Activated CD4-positive, alpha-beta T cell treated with anti-CD3 and anti-CD28 coated beads, Interleukin-2, amount 10 ng/mL, durations not matched to agents 24 days and 14 days (primary cell): ENCODE results near the gene ATP5F1A. TPM values are rescaled to one million over a fixed set of nuclear protein-coding genes. Genes with fewer than 3 reads are reported as not detected.
"Not testable (repeated sequence)": the region's sequence is repeated elsewhere in the genome, so short reads cannot be mapped to it uniquely, and the experiment has no call there.

Experiments used
- DNase-seq: peaks from one replicate; pipeline ENCODE4 v3.0.0; 2022
- H3K27ac Mint-ChIP-seq: one replicate; pipeline ENCODE4 v1.8.0; 2022; ENCODE audit warnings: mild to moderate bottlenecking, mixed read lengths
- H3K27me3 Mint-ChIP-seq: one replicate; pipeline ENCODE4 v1.8.0; 2022; ENCODE audit warnings: mixed read lengths
- H3K36me3 Mint-ChIP-seq: one replicate; pipeline ENCODE4 v1.8.0; 2022; ENCODE audit warnings: low read depth, mild to moderate bottlenecking, mixed read lengths
- H3K4me1 Mint-ChIP-seq: one replicate; pipeline ENCODE4 v1.8.0; 2021; ENCODE audit warnings: mixed read lengths
- H3K4me3 Mint-ChIP-seq: one replicate; pipeline ENCODE4 v1.8.0; 2022; ENCODE audit warnings: mild to moderate bottlenecking, moderate library complexity, mixed read lengths
- H3K9me3 Mint-ChIP-seq: one replicate; pipeline ENCODE4 v1.8.0; 2021; ENCODE audit warnings: mixed read lengths
- intact Hi-C: fragments of 100-400 bp; cut with micrococcal nuclease; formaldehyde crosslinking; loops from one replicate; pipeline ENCODE4 v1.15.1; 2023
- total RNA-seq: library from RNA; stranded (reverse); gene quantifications from 2 replicates; pipeline ENCODE4 v1.2.3, GENCODE V29; 2022

ATP5F1A gene
- 440 and 443 TPM in 2 replicates for total RNA-seq

GRCh38 chr18:46097801-46098615, at the start of gene ATP5F1A:
ATP5F1A (minus strand) TSS chr18:46098296; CDS start chr18:46098231, 65 bp downstream.
- intact Hi-C loops, result loop anchor here (2.0 to 5.0 kb wide), 2 partner anchors 77 to 154 kb away; a partner anchor contains a TSS
- H3K4me3 Mint-ChIP-seq, result peak within 1 kb of the TSS; percentile 98
- H3K27me3 Mint-ChIP-seq, result no peaks in the 10 kb centered on the region

GRCh38 chr18:46141199-46141598, 43.1 kb upstream of the ATP5F1A start:
- H3K4me1 Mint-ChIP-seq, result no peaks in the 10 kb centered on the region
- H3K36me3 Mint-ChIP-seq, result peaks cover 2% of the 10 kb centered on the region
- no peaks in the 10 kb centered on the region for H3K9me3 Mint-ChIP-seq
- intact Hi-C loops, result no loop called here
- H3K4me3 Mint-ChIP-seq, result no peak overlapping the region
- DNase-seq, result no peak
- H3K27me3 Mint-ChIP-seq, result no peaks in the 10 kb centered on the region
- no peak overlapping the region for H3K27ac Mint-ChIP-seq

More at GRCh38 chr18:46097801-46098615, at the start of gene ATP5F1A:
- H3K27ac Mint-ChIP-seq, result peak within 1 kb of the TSS; percentile 99
- peaks cover 30% of the 10 kb centered on the region for H3K36me3 Mint-ChIP-seq
- DNase-seq, result peak; percentile 95
- H3K9me3 Mint-ChIP-seq, result no peaks in the 10 kb centered on the region
- peaks cover 19% of the 10 kb centered on the region for H3K4me1 Mint-ChIP-seq

DNA sequence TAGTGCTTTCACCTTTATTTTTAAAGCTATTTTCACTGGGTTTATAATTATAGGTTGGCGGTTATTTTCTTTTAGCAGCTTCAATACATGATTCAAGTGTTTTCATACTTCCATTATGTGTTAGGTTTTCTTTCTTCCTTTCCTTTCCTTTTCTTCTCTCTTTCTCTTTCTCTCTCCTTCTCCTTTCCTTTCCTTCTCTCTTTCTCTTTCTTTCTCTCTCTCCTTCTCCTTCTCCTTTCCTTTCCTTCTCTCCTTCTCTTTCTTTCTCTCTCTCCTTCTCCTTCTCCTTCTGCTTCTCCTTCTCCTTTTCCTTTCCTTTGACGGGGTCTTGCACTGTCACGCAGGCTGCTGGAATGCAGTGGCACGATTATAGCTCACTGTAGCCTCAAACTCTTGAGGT, 42.1 kb upstream of the ATP5F1A start:
- Mint-ChIP-seq H3K36me3 (peaks cover 2% of the 10 kb centered on the region), H3K27me3 (no peaks in the 10 kb centered on the region), H3K4me1 (no peaks in the 10 kb centered on the region), H3K4me3 (no peak overlapping the region), H3K27ac (no peak overlapping the region), H3K9me3 (no peaks in the 10 kb centered on the region)
- no peak for DNase-seq
- intact Hi-C loops, result no loop called here

DNA sequence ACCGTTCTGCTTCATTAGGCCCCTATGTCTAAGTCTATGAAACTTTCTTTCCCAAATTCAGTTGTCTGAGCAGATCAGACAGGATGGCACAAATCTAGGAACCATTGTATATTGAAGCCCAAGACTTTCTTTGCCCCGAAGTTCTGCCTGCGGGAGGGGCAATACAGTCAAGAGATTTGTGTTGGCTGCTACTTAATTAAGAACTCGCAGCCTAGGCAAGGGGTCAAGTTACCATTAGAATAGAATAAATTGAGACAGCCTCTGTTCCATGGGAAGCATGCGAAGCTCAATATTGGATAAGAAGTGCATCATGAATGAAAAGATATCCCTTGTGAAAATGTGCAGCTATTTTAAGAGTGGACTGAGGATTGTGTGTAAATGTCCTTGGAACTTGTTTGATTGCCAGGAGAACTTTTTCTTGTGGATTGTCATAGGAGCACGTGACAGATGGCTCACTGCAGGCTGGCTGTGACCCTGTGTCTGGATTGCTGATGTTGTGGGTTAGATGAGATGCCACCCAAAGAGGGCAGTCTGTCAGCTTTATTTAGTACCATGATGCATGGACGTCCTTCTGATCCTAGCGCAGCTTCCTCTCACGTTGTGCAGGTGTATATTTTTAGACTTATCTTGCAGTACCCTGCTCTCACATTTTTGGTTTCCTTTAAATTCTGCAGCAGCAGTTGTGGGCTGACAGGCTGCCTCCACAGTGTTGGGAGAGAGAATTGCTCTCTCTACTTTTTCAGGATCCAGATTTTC, 37.0 kb upstream of the ATP5F1A start:
- intact Hi-C loops, result no loop called here

DNA sequence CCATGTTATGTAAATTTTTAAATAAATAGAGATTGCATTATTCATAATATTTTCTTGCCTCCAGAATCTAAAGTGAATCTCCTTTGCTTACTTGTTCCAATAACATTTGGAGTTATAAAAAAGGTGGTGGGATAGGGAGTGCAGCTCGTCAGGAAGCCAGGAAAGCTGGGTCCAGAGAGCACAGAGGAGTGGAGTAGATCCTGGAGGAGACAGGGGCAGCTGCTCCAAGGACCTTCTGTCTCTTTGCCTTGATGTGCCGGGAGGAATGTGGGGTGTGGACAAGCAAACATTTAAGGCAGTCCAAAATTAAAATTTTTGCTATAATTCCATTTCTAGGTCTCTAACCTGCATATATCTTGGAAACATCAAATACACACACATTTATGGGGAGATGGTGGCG, 35.4 kb upstream of the ATP5F1A start:
- H3K27me3 Mint-ChIP-seq, result no peaks in the 10 kb centered on the region
- intact Hi-C loops, result no loop called here
- no peak for DNase-seq
- H3K4me1 Mint-ChIP-seq, result no peaks in the 10 kb centered on the region
- peaks cover 12% of the 10 kb centered on the region for H3K36me3 Mint-ChIP-seq
- no peak overlapping the region for H3K27ac Mint-ChIP-seq
- H3K9me3 Mint-ChIP-seq, result no peaks in the 10 kb centered on the region
- H3K4me3 Mint-ChIP-seq, result no peak overlapping the region

More for the DNA sequence above, 37.0 kb upstream of the ATP5F1A start:
- Mint-ChIP-seq H3K27ac (peak overlapping the region; percentile 32), H3K9me3 (no peaks in the 10 kb centered on the region), H3K4me1 (no peaks in the 10 kb centered on the region), H3K27me3 (no peaks in the 10 kb centered on the region), H3K4me3 (no peak overlapping the region), H3K36me3 (peaks cover 4% of the 10 kb centered on the region)
- no peak for DNase-seq

- H3K4me3 Mint-ChIP-seq, H3K27me3 Mint-ChIP-seq, intact Hi-C loops, H3K9me3 Mint-ChIP-seq, H3K4me1 Mint-ChIP-seq, H3K27ac Mint-ChIP-seq, DNase-seq: not testable (repeated sequence)
- H3K36me3 Mint-ChIP-seq, result peaks cover 26% of the 10 kb centered on the region
Measured at GRCh38 chr18:46130549-46130948, 32.5 kb upstream of the ATP5F1A start.

- intact Hi-C loops, result no loop called here
- Mint-ChIP-seq H3K27ac (no peak overlapping the region), H3K36me3 (peaks cover 28% of the 10 kb centered on the region), H3K4me1 (no peaks in the 10 kb centered on the region), H3K27me3 (no peaks in the 10 kb centered on the region), H3K4me3 (no peak overlapping the region), H3K9me3 (no peaks in the 10 kb centered on the region)
- no peak for DNase-seq
Measured at GRCh38 chr18:46130061-46130460, 32.0 kb upstream of the ATP5F1A start.

- peaks cover 44% of the 10 kb centered on the region for H3K36me3 Mint-ChIP-seq
- H3K9me3 Mint-ChIP-seq, DNase-seq, H3K4me3 Mint-ChIP-seq, H3K27me3 Mint-ChIP-seq, H3K4me1 Mint-ChIP-seq, H3K27ac Mint-ChIP-seq, intact Hi-C loops: not testable (repeated sequence)
Measured at GRCh38 chr18:46126625-46127024, 28.5 kb upstream of the ATP5F1A start.

GRCh38 chr18:46113751-46114150, 15.7 kb upstream of the ATP5F1A start:
- H3K9me3 Mint-ChIP-seq, result peaks cover 4% of the 10 kb centered on the region
- H3K27me3 Mint-ChIP-seq, result no peaks in the 10 kb centered on the region
- DNase-seq, result no peak
- H3K36me3 Mint-ChIP-seq, result peaks cover 47% of the 10 kb centered on the region
- H3K27ac Mint-ChIP-seq, result no peak overlapping the region
- intact Hi-C loops, result no loop called here
- H3K4me3 Mint-ChIP-seq, result no peak overlapping the region
- H3K4me1 Mint-ChIP-seq, result peaks cover 4% of the 10 kb centered on the region

GRCh38 chr18:46110406-46110805, 12.3 kb upstream of the ATP5F1A start:
- Mint-ChIP-seq H3K4me1 (peaks cover 14% of the 10 kb centered on the region), H3K27me3 (no peaks in the 10 kb centered on the region), H3K9me3 (peaks cover 4% of the 10 kb centered on the region), H3K27ac (no peak overlapping the region), H3K36me3 (peaks cover 33% of the 10 kb centered on the region), H3K4me3 (no peak overlapping the region)
- intact Hi-C loops, result no loop called here
- no peak for DNase-seq

GRCh38 chr18:46109386-46109785, 11.3 kb upstream of the ATP5F1A start:
- no peak overlapping the region for H3K4me3 Mint-ChIP-seq
- H3K27me3 Mint-ChIP-seq, result no peaks in the 10 kb centered on the region
- peaks cover 4% of the 10 kb centered on the region for H3K9me3 Mint-ChIP-seq
- peaks cover 26% of the 10 kb centered on the region for H3K36me3 Mint-ChIP-seq
- no peak for DNase-seq
- H3K27ac Mint-ChIP-seq, result no peak overlapping the region
- H3K4me1 Mint-ChIP-seq, result peaks cover 20% of the 10 kb centered on the region
- intact Hi-C loops, result no loop called here

DNA sequence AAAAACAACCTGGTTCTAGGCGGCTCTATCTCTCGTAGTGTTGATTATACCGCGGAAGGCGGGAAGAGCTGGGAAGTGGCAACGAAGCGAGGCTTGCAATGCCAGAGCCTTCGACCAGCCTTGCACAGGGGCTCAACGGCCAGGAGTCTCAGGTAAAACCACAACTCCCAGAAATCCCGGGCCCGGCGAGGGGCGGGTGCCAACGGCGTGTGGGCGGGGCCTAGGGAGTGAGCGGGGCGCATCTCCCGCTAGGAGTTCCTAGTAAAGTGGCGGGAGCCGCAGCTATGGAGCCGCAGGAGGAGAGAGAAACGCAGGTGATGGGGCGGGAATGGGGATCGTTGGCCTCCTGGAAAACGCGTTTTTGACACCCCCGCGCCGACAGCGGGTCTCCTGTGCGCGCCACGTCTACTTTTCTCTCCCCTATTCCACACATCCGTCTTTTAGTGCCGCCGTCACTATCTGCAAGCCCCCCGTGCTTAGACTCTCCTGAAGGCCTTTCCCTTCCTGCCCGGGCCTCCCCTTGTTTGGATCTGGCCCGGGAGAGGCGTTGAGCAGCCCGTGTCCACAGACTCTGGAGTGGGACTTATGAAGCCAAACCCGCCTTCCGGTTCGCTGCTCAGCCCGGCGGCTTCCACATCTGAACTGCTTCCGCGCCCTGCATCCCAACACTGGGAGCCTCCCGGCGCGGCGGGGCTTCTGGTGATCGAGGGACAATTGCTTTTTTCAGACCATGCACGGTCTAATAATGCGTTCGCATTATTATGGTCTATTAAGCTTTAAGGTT, 6.2 kb upstream of the ATP5F1A start, which contains the start of gene HAUS1:
Gene HAUS1 (plus strand): TSS at position 258 of the 784 bp plus-strand sequence. CDS start 27 bp downstream, at position 285.
- DNase-seq, result peak; percentile 96
- intact Hi-C loops, result loop anchor here (5.0 kb wide), 1 partner anchor 108 kb away; no protein-coding TSS in a partner anchor
- Mint-ChIP-seq H3K27ac (peak within 1 kb of the TSS; percentile 94), H3K9me3 (no peaks in the 10 kb centered on the region), H3K4me3 (peak within 1 kb of the TSS; percentile 96), H3K4me1 (peaks cover 21% of the 10 kb centered on the region), H3K27me3 (no peaks in the 10 kb centered on the region), H3K36me3 (peaks cover 7% of the 10 kb centered on the region)

DNA sequence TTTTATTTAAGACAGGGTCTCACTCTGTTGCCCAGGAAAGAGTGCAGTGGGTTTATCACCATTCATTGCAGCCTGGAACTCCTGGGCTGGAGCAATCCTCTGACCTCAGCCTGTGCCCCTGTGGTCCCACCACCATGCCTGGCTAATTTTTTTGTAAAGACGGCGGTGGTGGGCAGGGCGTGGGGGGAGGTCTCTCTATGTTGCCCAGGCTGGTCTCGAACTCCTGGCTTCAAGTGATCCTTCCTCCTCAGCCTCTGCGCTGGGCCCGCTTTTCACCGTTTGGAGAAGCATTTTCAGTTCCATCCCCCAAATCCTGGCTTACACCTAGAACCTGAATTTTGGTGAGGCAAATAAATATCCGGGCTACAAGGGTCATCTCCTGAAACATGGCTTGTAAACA, 1.4 kb upstream of the ATP5F1A start:
- peaks cover 19% of the 10 kb centered on the region for H3K36me3 Mint-ChIP-seq
- no peak for DNase-seq
- H3K4me3 Mint-ChIP-seq, result no peak overlapping the region
- H3K4me1 Mint-ChIP-seq, result peaks cover 18% of the 10 kb centered on the region
- no peaks in the 10 kb centered on the region for H3K27me3 Mint-ChIP-seq
- no peaks in the 10 kb centered on the region for H3K9me3 Mint-ChIP-seq
- H3K27ac Mint-ChIP-seq, result peak overlapping the region; percentile 25
- intact Hi-C loops, result loop anchor here (2.0 to 5.0 kb wide), 2 partner anchors 75 to 153 kb away; a partner anchor contains a TSS
